T-helper 2 cell treated with Interferon-gamma antibody and Interleukin-4, amounts not matched to agents 5 μg/mL and 100 μg/mL, for 36 hours (primary cell): Measurements from ENCODE around the gene KCNJ12.

Source experiments
- DNase-seq: peaks from one replicate; pipeline ENCODE4 v3.0.0; 2021; ENCODE audit warnings: low spot score
- H3K27ac Mint-ChIP-seq: one replicate; pipeline ENCODE4 v1.8.0; 2021; ENCODE audit warnings: mild to moderate bottlenecking, mixed read lengths
- H3K27me3 Mint-ChIP-seq: one replicate; pipeline ENCODE4 v1.8.0; 2021; ENCODE audit warnings: low read depth, mixed read lengths
- H3K36me3 Mint-ChIP-seq: one replicate; pipeline ENCODE4 v1.8.0; 2021; ENCODE audit warnings: low read depth, mixed read lengths
- H3K4me1 Mint-ChIP-seq: one replicate; pipeline ENCODE4 v1.8.0; 2021; ENCODE audit warnings: low read depth, mixed read lengths
- H3K4me3 Mint-ChIP-seq: one replicate; pipeline ENCODE4 v1.8.0; 2022; ENCODE audit warnings: mild to moderate bottlenecking, moderate library complexity, mixed read lengths
- H3K9me3 Mint-ChIP-seq: one replicate; pipeline ENCODE4 v1.8.0; 2021; ENCODE audit warnings: mixed read lengths

KCNJ12 gene

DNA sequence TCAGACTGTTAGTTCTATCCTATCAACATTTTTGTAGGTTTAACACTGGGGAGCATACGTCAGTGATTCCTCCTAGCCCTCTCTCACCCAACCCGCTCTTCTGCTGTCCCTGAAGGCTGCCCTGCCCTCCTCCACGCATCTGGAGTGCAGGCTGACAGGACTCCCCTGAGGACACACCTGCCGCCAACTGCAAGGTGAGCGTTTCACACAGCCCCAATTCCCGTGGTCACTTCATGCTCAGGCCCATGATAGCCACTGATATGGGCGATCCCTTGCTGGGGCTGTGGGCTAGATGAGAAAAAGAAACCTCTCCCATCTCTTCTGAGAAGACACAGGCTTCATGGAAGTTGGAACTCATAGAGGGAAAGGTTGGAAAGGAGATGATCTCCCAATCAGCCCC, 91.0 kb downstream of the KCNJ12 start:
- Mint-ChIP-seq H3K36me3 (no peaks in the 10 kb centered on the region), H3K9me3 (no peaks in the 10 kb centered on the region), H3K4me3 (no peak overlapping the region), H3K27me3 (peaks cover 17% of the 10 kb centered on the region), H3K4me1 (peaks cover 7% of the 10 kb centered on the region), H3K27ac (no peak overlapping the region)
- no peak for DNase-seq

DNA sequence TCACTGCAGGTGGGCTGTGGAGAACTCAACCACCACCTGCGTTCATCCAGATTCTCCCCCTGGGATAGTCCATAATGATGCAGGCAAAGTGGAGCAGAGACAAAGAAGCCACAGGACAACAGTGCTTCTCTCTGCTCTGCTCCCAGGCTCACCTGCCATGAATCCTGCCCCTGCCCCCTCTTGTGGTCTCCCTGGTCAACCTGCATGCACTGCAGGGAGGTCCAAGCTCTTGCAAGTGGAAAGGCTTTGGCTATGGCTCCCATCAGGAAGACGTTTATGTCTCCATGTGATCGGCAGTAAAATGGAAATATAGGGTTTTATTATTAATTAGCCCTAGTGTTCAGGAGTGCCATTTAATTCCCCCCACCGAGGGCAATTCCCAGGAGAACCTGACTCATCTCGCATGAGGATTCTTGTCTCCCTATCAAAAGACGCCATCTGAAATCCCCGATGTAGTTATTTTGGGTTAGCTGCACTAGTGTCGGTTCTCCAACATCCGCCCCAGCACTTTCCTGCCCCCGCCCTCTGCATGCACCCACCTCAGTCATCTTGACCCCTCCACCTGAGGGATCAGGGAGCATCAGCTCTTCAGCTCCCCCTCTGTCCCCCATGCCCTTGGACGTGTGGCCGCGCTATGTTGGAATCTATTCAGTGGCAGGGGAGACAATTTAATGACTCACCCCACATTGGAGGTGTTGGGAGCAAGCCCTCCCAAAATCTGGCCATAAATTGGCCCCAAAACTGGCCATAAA, 91.8 kb downstream of the KCNJ12 start:
- Mint-ChIP-seq H3K4me1 (peaks cover 6% of the 10 kb centered on the region), H3K9me3 (no peaks in the 10 kb centered on the region), H3K36me3 (no peaks in the 10 kb centered on the region), H3K4me3 (no peak overlapping the region), H3K27me3 (peaks cover 17% of the 10 kb centered on the region), H3K27ac (no peak overlapping the region)
- no peak for DNase-seq
